GM23338 (cell line): ENCODE data around the gene RND3.

ENCODE experiments used
- CREB1 ChIP-seq: fragments of 250-450 bp; sonication (Bioruptor Pico); IDR thresholded peaks from 2 replicates; pipeline ENCODE4 v1.5.0; 2020; ENCODE audit warnings: low read depth, mild to moderate bottlenecking, moderate library complexity
- CTCF ChIP-seq, 2 experiments: fragments of 200-600 bp in 1 of 2; sonication (generic) in 1 of 2; conservative IDR thresholded peaks; 2 replicates each; pipeline versions ENCODE4 v1.5.1 to v1.6.1; 2016 to 2017; ENCODE audit warnings: antibody characterized with exemption in 2 of 2, low read depth in 2 of 2, mild to moderate bottlenecking in 2 of 2, moderate library complexity in 1 of 2
- ETS1 ChIP-seq: IDR thresholded peaks from 2 replicates; pipeline ENCODE4 v1.6.1; 2016; ENCODE audit warnings: antibody characterized with exemption
- EZH2 ChIP-seq: fragments of 200-600 bp; sonication (generic); IDR thresholded peaks from one replicate; pipeline ENCODE4 v1.8.0; 2017; ENCODE audit warnings: antibody characterized with exemption, mild to moderate bottlenecking, low read depth; ENCODE audit not compliant: unreplicated experiment
- EZH2phosphoT487 ChIP-seq: fragments of 200-600 bp; sonication (generic); IDR thresholded peaks from one replicate; pipeline ENCODE4 v1.8.1; 2018; ENCODE audit warnings: antibody characterized with exemption; ENCODE audit not compliant: unreplicated experiment
- JUNB ChIP-seq: IDR thresholded peaks from one replicate; pipeline ENCODE4 v1.6.1; 2016; ENCODE audit warnings: antibody characterized with exemption; ENCODE audit not compliant: unreplicated experiment
- NANOG ChIP-seq: IDR thresholded peaks from 2 replicates; pipeline ENCODE4 v1.6.1; 2016; ENCODE audit warnings: antibody characterized with exemption, borderline replicate concordance
- POLR2AphosphoS5 ChIP-seq: IDR thresholded peaks from 2 replicates; pipeline ENCODE4 v1.6.1; 2016; ENCODE audit warnings: antibody characterized with exemption, low read depth
- STAT1 ChIP-seq: IDR thresholded peaks from one replicate; pipeline ENCODE4 v1.6.1; 2016; ENCODE audit warnings: antibody characterized with exemption; ENCODE audit not compliant: unreplicated experiment
- ZNF114 ChIP-seq: fragments of 250-450 bp; sonication (Bioruptor Pico); IDR thresholded peaks from 2 replicates; pipeline ENCODE4 v1.5.0; 2020; ENCODE audit warnings: mild to moderate bottlenecking, moderate library complexity
- ZNF331 ChIP-seq: fragments of 250-450 bp; sonication (Bioruptor Pico); IDR thresholded peaks from 2 replicates; pipeline ENCODE4 v1.5.0; 2020; ENCODE audit warnings: low read depth, mild to moderate bottlenecking, moderate library complexity
- TF ChIP-seq, protein P1 (sequence below): IDR thresholded peaks from one replicate; pipeline ENCODE4 v1.6.1; 2018; ENCODE audit warnings: antibody characterized with exemption; ENCODE audit not compliant: unreplicated experiment

DNA sequence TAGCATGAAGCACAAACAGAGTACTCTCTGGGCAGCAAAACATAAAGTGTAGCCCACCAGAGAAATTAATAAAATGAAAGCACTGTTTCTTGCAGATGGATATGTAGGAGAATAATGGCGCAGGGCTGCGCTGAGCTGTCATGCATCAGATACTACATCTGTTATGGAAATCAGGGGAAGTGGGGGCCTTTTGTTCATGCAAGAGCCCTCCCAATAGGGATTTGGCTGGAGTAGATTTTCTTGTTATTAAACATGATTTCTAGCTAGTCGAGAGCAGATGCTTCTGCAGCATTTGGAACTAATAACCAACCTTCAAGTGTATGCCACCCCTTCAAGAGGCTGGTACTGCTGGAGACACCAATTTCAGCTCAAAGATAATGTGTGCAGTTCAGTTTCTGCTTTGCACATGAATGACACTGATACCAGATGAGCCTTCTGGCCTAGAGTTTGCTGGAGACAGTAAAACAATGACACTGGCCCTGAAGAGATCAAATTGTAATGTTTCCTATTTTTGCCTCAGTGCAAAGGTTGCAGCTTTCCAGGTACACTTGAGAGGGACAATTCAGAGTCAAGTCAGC is 58.0 kb downstream of the RND3 start:
- no peak for TF ChIP-seq CTCF (conservative IDR thresholded peaks at IDR 0.05; ENCODE audit: low read depth in 2 of 2)
- no peak for TF ChIP-seq EZH2
- TF ChIP-seq CREB1 (CRISPR knock-in tag): no peak
- TF ChIP-seq POLR2AphosphoS5: no peak
- no peak for TF ChIP-seq JUNB
- TF ChIP-seq, protein P1, sequence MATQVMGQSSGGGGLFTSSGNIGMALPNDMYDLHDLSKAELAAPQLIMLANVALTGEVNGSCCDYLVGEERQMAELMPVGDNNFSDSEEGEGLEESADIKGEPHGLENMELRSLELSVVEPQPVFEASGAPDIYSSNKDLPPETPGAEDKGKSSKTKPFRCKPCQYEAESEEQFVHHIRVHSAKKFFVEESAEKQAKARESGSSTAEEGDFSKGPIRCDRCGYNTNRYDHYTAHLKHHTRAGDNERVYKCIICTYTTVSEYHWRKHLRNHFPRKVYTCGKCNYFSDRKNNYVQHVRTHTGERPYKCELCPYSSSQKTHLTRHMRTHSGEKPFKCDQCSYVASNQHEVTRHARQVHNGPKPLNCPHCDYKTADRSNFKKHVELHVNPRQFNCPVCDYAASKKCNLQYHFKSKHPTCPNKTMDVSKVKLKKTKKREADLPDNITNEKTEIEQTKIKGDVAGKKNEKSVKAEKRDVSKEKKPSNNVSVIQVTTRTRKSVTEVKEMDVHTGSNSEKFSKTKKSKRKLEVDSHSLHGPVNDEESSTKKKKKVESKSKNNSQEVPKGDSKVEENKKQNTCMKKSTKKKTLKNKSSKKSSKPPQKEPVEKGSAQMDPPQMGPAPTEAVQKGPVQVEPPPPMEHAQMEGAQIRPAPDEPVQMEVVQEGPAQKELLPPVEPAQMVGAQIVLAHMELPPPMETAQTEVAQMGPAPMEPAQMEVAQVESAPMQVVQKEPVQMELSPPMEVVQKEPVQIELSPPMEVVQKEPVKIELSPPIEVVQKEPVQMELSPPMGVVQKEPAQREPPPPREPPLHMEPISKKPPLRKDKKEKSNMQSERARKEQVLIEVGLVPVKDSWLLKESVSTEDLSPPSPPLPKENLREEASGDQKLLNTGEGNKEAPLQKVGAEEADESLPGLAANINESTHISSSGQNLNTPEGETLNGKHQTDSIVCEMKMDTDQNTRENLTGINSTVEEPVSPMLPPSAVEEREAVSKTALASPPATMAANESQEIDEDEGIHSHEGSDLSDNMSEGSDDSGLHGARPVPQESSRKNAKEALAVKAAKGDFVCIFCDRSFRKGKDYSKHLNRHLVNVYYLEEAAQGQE: no peak
- TF ChIP-seq EZH2phosphoT487: no peak
- no peak for TF ChIP-seq ETS1
- TF ChIP-seq NANOG: no peak
- TF ChIP-seq ZNF331 (CRISPR knock-in tag): no peak
- no peak for TF ChIP-seq ZNF114 (CRISPR knock-in tag)
- TF ChIP-seq STAT1: no peak
